MCF 10A (cell line): ENCODE results near the gene ACVR2A. TPM values are rescaled to one million over a fixed set of nuclear protein-coding genes. Genes with fewer than 3 reads are reported as not detected.

Source experiments
- BruUV-seq: library from RNA; stranded (reverse); fragments of 400-500 nt; replicated peaks from 2 replicates; lab custom pipeline; 2021; lab: Mats Ljungman, UMichigan
- CTCF ChIA-PET: fragments of 300-600 bp; sonication (Branson Sonifier 250); formaldehyde crosslinking; extraction: SDS; loops from one replicate; lab custom pipeline; 2021; ENCODE audit warnings: antibody characterized with exemption, inconsistent platforms; lab: Yijun Ruan, JAX
- POLR2A ChIA-PET: fragments of 300-600, 350-650 bp; sonication (Branson Sonifier 250); formaldehyde crosslinking; extraction: SDS; loops from one replicate; lab custom pipeline; 2020; ENCODE audit warnings: antibody characterized with exemption, inconsistent platforms; lab: Yijun Ruan, JAX
- DNase-seq: peaks from one replicate; pipeline ENCODE4 v3.0.0-alpha.2; 2018; ENCODE audit not compliant: unreplicated experiment
- H3K27ac Mint-ChIP-seq: one replicate; pipeline ENCODE4 v1.8.0; 2022; ENCODE audit warnings: mild to moderate bottlenecking, low read depth, mixed read lengths; ENCODE audit not compliant: unreplicated experiment
- H3K27me3 Mint-ChIP-seq: one replicate; pipeline ENCODE4 v1.8.0; 2022; ENCODE audit warnings: mixed read lengths; ENCODE audit not compliant: insufficient read depth, unreplicated experiment
- H3K36me3 Mint-ChIP-seq: one replicate; pipeline ENCODE4 v1.8.0; 2022; ENCODE audit warnings: mild to moderate bottlenecking, moderate library complexity, mixed read lengths; ENCODE audit not compliant: insufficient read depth, unreplicated experiment
- H3K4me1 Mint-ChIP-seq: one replicate; pipeline ENCODE4 v1.8.0; 2022; ENCODE audit warnings: mixed read lengths; ENCODE audit not compliant: insufficient read depth, unreplicated experiment
- H3K4me3 Mint-ChIP-seq: one replicate; pipeline ENCODE4 v1.8.0; 2022; ENCODE audit warnings: mild to moderate bottlenecking, moderate library complexity, mixed read lengths; ENCODE audit not compliant: unreplicated experiment
- H3K9me3 Mint-ChIP-seq: one replicate; pipeline ENCODE4 v1.8.0; 2022; ENCODE audit warnings: mixed read lengths; ENCODE audit not compliant: unreplicated experiment
- CTCF ChIP-seq: fragments of 200-600 bp; IDR thresholded peaks from one replicate; pipeline ENCODE4 v1.8.0; 2022; ENCODE audit warnings: antibody characterized with exemption, mild to moderate bottlenecking; ENCODE audit not compliant: unreplicated experiment
- intact Hi-C: fragments of 100-400 bp; cut with micrococcal nuclease; formaldehyde crosslinking; loops from 2 replicates; pipeline ENCODE4 v1.14.1; 2022
- total RNA-seq: library from RNA; stranded (reverse); gene quantifications from 2 replicates; pipeline ENCODE4 v1.2.3, GENCODE V29; 2022

Gene ACVR2A
- total RNA-seq, 1 experiment from 2014 or later: 11.2 TPM

- no peak overlapping the region for H3K4me3 Mint-ChIP-seq
- no peaks in the 10 kb centered on the region for H3K27me3 Mint-ChIP-seq
- no peak for TF ChIP-seq CTCF
- ChIA-PET CTCF (no interaction called here), POLR2A (no interaction called here)
- H3K4me1 Mint-ChIP-seq: no peaks in the 10 kb centered on the region
- intact Hi-C loops: no loop called here
- H3K9me3 Mint-ChIP-seq: no peaks in the 10 kb centered on the region
- H3K27ac Mint-ChIP-seq: no peak overlapping the region
- DNase-seq: no peak
- no peaks in the 10 kb centered on the region for H3K36me3 Mint-ChIP-seq
- no TSS peak for BruUV-seq
Measured at GRCh38 chr2:147904051-147904450, 59.2 kb downstream of the ACVR2A start.

- intact Hi-C loops: no loop called here
- Mint-ChIP-seq H3K36me3 (no peaks in the 10 kb centered on the region), H3K4me3 (no peak overlapping the region), H3K27me3 (no peaks in the 10 kb centered on the region), H3K9me3 (no peaks in the 10 kb centered on the region), H3K27ac (no peak overlapping the region), H3K4me1 (no peaks in the 10 kb centered on the region)
- ChIA-PET CTCF (interaction anchor here (0.6 to 4.4 kb wide), 12 partner anchors 12 to 1175 kb away, joined by 3 to 50 read pairs (median 5); no protein-coding TSS in a partner anchor), POLR2A (interaction anchor here (2.3 kb wide), 2 partner anchors 64 to 384 kb away, joined by 6 to 12 read pairs; partner anchors contain the start of gene ACVR2A)
- no peak for TF ChIP-seq CTCF
- DNase-seq: no peak
- no TSS peak for BruUV-seq
Measured at GRCh38 chr2:147909178-147909577, 64.3 kb downstream of the ACVR2A start.

GRCh38 chr2:147910990-147911473, 66.2 kb downstream of the ACVR2A start:
- H3K36me3 Mint-ChIP-seq: no peaks in the 10 kb centered on the region
- H3K4me3 Mint-ChIP-seq: no peak overlapping the region
- peak; percentile 69 for DNase-seq
- H3K4me1 Mint-ChIP-seq: no peaks in the 10 kb centered on the region
- CTCF ChIA-PET: interaction anchor here (0.5 to 4.4 kb wide), 15 partner anchors 11 to 1177 kb away, joined by 3 to 50 read pairs (median 4); no protein-coding TSS in a partner anchor
- intact Hi-C loops: loop anchor here (1.0 to 5.0 kb wide), 7 partner anchors 66 to 1177 kb away; partner anchors contain the start of gene ACVR2A
- TF ChIP-seq CTCF: peak; percentile 35
- no peaks in the 10 kb centered on the region for H3K9me3 Mint-ChIP-seq
- BruUV-seq: no TSS peak
- H3K27me3 Mint-ChIP-seq: no peaks in the 10 kb centered on the region
- POLR2A ChIA-PET: interaction anchor here (0.7 to 2.3 kb wide), 6 partner anchors 66 to 1560 kb away, joined by 3 to 12 read pairs (median 4); partner anchors contain the start of gene ACVR2A
- no peak overlapping the region for H3K27ac Mint-ChIP-seq

- Mint-ChIP-seq H3K4me3 (no peak overlapping the region), H3K36me3 (peaks cover 7% of the 10 kb centered on the region), H3K27ac (peak overlapping the region; percentile 43), H3K4me1 (no peaks in the 10 kb centered on the region), H3K9me3 (no peaks in the 10 kb centered on the region), H3K27me3 (no peaks in the 10 kb centered on the region)
- intact Hi-C loops: loop anchor here (5.0 kb wide), 2 partner anchors 387 to 582 kb away; no protein-coding TSS in a partner anchor
- POLR2A ChIA-PET: interaction anchor here (0.7 to 1.2 kb wide), 2 partner anchors 531 to 1180 kb away, joined by 3 read pairs; no protein-coding TSS in a partner anchor
- no TSS peak for BruUV-seq
- TF ChIP-seq CTCF: no peak
- CTCF ChIA-PET: interaction anchor here (0.6 to 4.2 kb wide), 3 partner anchors 11 to 1080 kb away, joined by 3 to 34 read pairs (median 4); no protein-coding TSS in a partner anchor
- no peak for DNase-seq
Measured at GRCh38 chr2:147913701-147914480, 69.1 kb downstream of the ACVR2A start.
